Activated T-cell treated with anti-CD3 and anti-CD28 coated beads for 24 hours (primary cell): Measurements from ENCODE around the gene FAM43A.

Experiments used
- DNase-seq: peaks from one replicate; pipeline ENCODE4 v3.0.0-alpha.2; 2020; ENCODE audit warnings: low read depth

Gene FAM43A

GRCh38 chr3:194676471-194676870 is 9.2 kb upstream of the FAM43A start:
- no peak for DNase-seq

GRCh38 chr3:194680888-194681615 is 4.6 kb upstream of the FAM43A start:
- DNase-seq: no peak

- DNase-seq: no peak
Observed at GRCh38 chr3:194682189-194682693, 3.4 kb upstream of the FAM43A start.

- DNase-seq: peak; percentile 68
Observed at GRCh38 chr3:194682694-194683310, 2.9 kb upstream of the FAM43A start.

- no peak for DNase-seq
Observed at GRCh38 chr3:194683380-194683779, 2.3 kb upstream of the FAM43A start.

GRCh38 chr3:194685065-194685717 is 492 bp upstream of the FAM43A start:
- DNase-seq: no peak

GRCh38 chr3:194686414-194686815 is 732 bp downstream of the FAM43A start:
- DNase-seq: no peak

- peak; percentile 6 for DNase-seq
Observed at GRCh38 chr3:194686816-194687637, 1.3 kb downstream of the FAM43A start.

- peak; percentile 74 for DNase-seq
Observed at GRCh38 chr3:194687638-194688199, 2.0 kb downstream of the FAM43A start.

GRCh38 chr3:194688200-194688740 is 2.6 kb downstream of the FAM43A start:
- DNase-seq: peak; percentile 12

- DNase-seq: no peak
Observed at GRCh38 chr3:194688946-194689345, 3.3 kb downstream of the FAM43A start.

GRCh38 chr3:194689493-194689944 is 3.8 kb downstream of the FAM43A start:
- no peak for DNase-seq

- no peak for DNase-seq
Observed at GRCh38 chr3:194690501-194691372, 5.1 kb downstream of the FAM43A start.

GRCh38 chr3:194691481-194692283 is 6.0 kb downstream of the FAM43A start:
- DNase-seq: no peak

GRCh38 chr3:194696702-194697101 is 11.0 kb downstream of the FAM43A start:
- DNase-seq: no peak

- no peak for DNase-seq
Observed at GRCh38 chr3:194702545-194702944, 16.9 kb downstream of the FAM43A start.

- DNase-seq: no peak
Observed at GRCh38 chr3:194705227-194705626, 19.5 kb downstream of the FAM43A start.

GRCh38 chr3:194705761-194706160 is 20.1 kb downstream of the FAM43A start:
- no peak for DNase-seq

- DNase-seq: no peak
Observed at GRCh38 chr3:194707147-194707540, 21.5 kb downstream of the FAM43A start.

- DNase-seq: no peak
Observed at GRCh38 chr3:194711286-194711685, 25.6 kb downstream of the FAM43A start.
